HepG2 (cell line): ENCODE data around the gene ZCCHC24. TPM values are rescaled to one million over a fixed set of nuclear protein-coding genes. Genes with fewer than 3 reads are reported as not detected.
A peak's percentile ranks its signal among the peaks of the same experiment; 100 is the strongest.

ENCODE experiments used
- DNMT3B ChIP-seq: conservative IDR thresholded peaks from 2 replicates; pipeline ENCODE4 v1.6.1; 2016; ENCODE audit warnings: missing biosample characterization, control low read depth
- EED ChIP-seq: sonication (generic); formaldehyde crosslinking; IDR thresholded peaks from 2 replicates; pipeline ENCODE4 v1.5.0; 2020; ENCODE audit warnings: mild to moderate bottlenecking, missing genetic modification reagents
- EP300 ChIP-seq, 3 experiments: sonication (generic) in 1 of 3; formaldehyde crosslinking in 1 of 3; IDR thresholded peaks; 2 replicates each; pipeline versions ENCODE4 v1.5.1 to v1.6.1; 2011 to 2020; ENCODE audit warnings: low read depth in 2 of 3, low read length in 2 of 3, borderline replicate concordance in 1 of 3, improper control_type of control experiment in 1 of 3, mild to moderate bottlenecking in 1 of 3, missing genetic modification reagents in 1 of 3, moderate library complexity in 1 of 3
- FOXJ3 ChIP-seq: sonication (generic); formaldehyde crosslinking; IDR thresholded peaks from 2 replicates; pipeline ENCODE4 v1.4.0; 2020; ENCODE audit warnings: missing genetic modification reagents, mild to moderate bottlenecking, borderline replicate concordance
- HES4 ChIP-seq: sonication (generic); formaldehyde crosslinking; IDR thresholded peaks from 2 replicates; pipeline ENCODE4 v1.9.0; 2021; ENCODE audit warnings: mild to moderate bottlenecking, missing genetic modification reagents, borderline replicate concordance
- HNF4A ChIP-seq: sonication (generic); formaldehyde crosslinking; IDR thresholded peaks from 2 replicates; pipeline ENCODE4 v1.4.0; 2020; ENCODE audit warnings: missing genetic modification reagents
- KDM2A ChIP-seq: sonication (generic); formaldehyde crosslinking; IDR thresholded peaks from 2 replicates; pipeline ENCODE4 v1.4.0; 2020; ENCODE audit warnings: low read depth, missing genetic modification reagents, borderline replicate concordance
- MED1 ChIP-seq: sonication (generic); formaldehyde crosslinking; IDR thresholded peaks from 2 replicates; pipeline ENCODE4 v1.4.0; 2020; ENCODE audit warnings: missing genetic modification reagents
- NR3C1 ChIP-seq: sonication (generic); formaldehyde crosslinking; IDR thresholded peaks from 2 replicates; pipeline ENCODE4 v1.4.0; 2020; ENCODE audit warnings: missing genetic modification reagents
- SAP130 ChIP-seq: IDR thresholded peaks from 2 replicates; pipeline ENCODE4 v1.6.1; 2016; ENCODE audit warnings: low read depth
- SMARCE1 ChIP-seq: fragments of 450-650 bp; IDR thresholded peaks from 2 replicates; pipeline ENCODE4 v1.6.1; 2017; ENCODE audit warnings: borderline replicate concordance
- SPEN ChIP-seq: sonication (generic); formaldehyde crosslinking; IDR thresholded peaks from 2 replicates; pipeline ENCODE4 v1.5.1; 2020; ENCODE audit warnings: low read depth, mild to moderate bottlenecking, missing genetic modification reagents
- YEATS4 ChIP-seq: sonication (generic); formaldehyde crosslinking; IDR thresholded peaks from 2 replicates; pipeline ENCODE4 v1.4.0; 2020; ENCODE audit warnings: missing genetic modification reagents, borderline replicate concordance
- ZFAT ChIP-seq: sonication (generic); formaldehyde crosslinking; conservative IDR thresholded peaks from 2 replicates; pipeline ENCODE4 v1.8.1; 2023; ENCODE audit warnings: missing genetic modification reagents, inconsistent platforms
- ZNF232 ChIP-seq: sonication (generic); formaldehyde crosslinking; IDR thresholded peaks from 2 replicates; pipeline ENCODE4 v1.4.0; 2020; ENCODE audit warnings: missing genetic modification reagents, borderline replicate concordance
- ZNF776 ChIP-seq: sonication (generic); formaldehyde crosslinking; IDR thresholded peaks from 2 replicates; pipeline ENCODE4 v1.4.0; 2020; ENCODE audit warnings: mild to moderate bottlenecking, missing genetic modification reagents
- polyA plus RNA-seq, 8 experiments: library from polyadenylated mRNA; depleted of rRNA in 3 of 8; stranded (reverse) in 7 of 8; unstranded in 1 of 8; fragments of >200 nt; fragmentation: Illumina TruSeq in 4 of 8; extraction: Trizol in 4 of 8; gene quantifications; 2 replicates each; pipeline versions ENCODE4 v1.2.1 to v1.2.3, GENCODE V29; 2011 to 2016; ENCODE audit warnings: low read depth in 4 of 8, missing spikeins in 1 of 8, mixed read lengths in 1 of 8; ENCODE audit not compliant: insufficient read depth in 1 of 8
- total RNA-seq, 5 experiments: library from RNA; depleted of rRNA; stranded (reverse); fragments of >200 nt; fragmentation: Illumina TruSeq; extraction: Trizol; gene quantifications; 2 replicates each; pipeline ENCODE4 v1.2.3, GENCODE V29; 2016; ENCODE audit warnings: low read depth in 1 of 5
- TF ChIP-seq, protein P1 (sequence below): sonication (generic); formaldehyde crosslinking; IDR thresholded peaks from 2 replicates; pipeline ENCODE4 v1.5.1; 2020; ENCODE audit warnings: mild to moderate bottlenecking, missing genetic modification reagents, moderate library complexity
- TF ChIP-seq, protein P2 (sequence below): sonication (generic); formaldehyde crosslinking; IDR thresholded peaks from 2 replicates; pipeline ENCODE4 v1.9.0; 2021; ENCODE audit warnings: missing genetic modification reagents, borderline replicate concordance
- TF ChIP-seq, protein P3 (sequence below): sonication (generic); formaldehyde crosslinking; IDR thresholded peaks from 2 replicates; pipeline ENCODE4 v1.5.0; 2020; ENCODE audit warnings: missing genetic modification reagents, mild to moderate bottlenecking, borderline replicate concordance
- TF ChIP-seq, protein P4 (sequence below): sonication (generic); formaldehyde crosslinking; IDR thresholded peaks from 2 replicates; pipeline ENCODE4 v1.4.0; 2020; ENCODE audit warnings: missing genetic modification reagents
- TF ChIP-seq, protein P5 (sequence below): sonication (generic); formaldehyde crosslinking; IDR thresholded peaks from 2 replicates; pipeline ENCODE4 v1.4.0; 2020; ENCODE audit warnings: missing genetic modification reagents

The ZCCHC24 gene
- total and polyA plus RNA-seq, 2 of the 13 experiments (the other 11 are each of a cell fraction or from before 2014, with no cell fraction given): 3.1 to 7.9 TPM

DNA sequence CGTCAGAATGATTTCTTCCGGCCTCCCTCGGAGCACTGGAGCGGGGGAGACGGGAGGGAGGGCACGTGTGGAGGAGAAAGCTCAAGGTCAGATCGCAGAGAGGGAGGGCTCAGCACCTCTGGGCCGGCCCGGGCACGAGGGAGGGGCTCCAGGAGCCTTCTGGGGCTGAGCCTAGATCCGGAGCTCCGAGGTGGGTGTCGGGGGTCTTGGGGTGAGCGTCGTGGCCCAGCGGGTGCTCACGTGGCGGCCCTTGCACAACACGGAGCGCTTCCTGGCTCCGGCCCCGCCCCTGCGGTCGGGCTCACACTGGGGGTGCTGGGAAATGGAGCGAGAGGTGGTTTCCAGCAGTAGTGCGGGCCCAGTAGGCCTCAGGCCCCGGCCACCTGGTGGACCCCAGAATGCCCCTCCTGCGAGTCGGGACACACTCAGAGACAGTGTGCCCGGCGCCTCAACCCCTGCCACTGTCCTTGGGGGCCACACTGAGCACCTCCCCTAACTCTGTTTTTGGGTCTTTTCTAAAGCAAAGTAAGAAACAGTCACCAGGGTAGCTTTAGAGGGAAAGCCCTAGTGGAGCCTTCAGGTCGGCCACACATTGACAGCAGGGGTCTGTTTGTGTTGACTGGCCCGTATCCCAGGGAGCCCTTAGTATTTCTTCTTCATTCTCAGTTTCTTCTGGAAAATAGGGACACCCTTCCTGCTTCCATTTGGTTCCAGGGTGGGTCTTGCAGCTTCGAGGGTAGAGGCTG, 97.4 kb downstream of the ZCCHC24 start (continued):
- TF ChIP-seq EED (peak; percentile 63; the same call in 1 of the 2 replicates), HES4 (CRISPR knock-in tag) (0 out of 2 replicates have a peak, but pooled peaks have one; percentile 21), KDM2A (CRISPR knock-in tag) (peak; percentile 71), MED1 (peak; percentile 70), FOXJ3 (CRISPR knock-in tag) (0 out of 2 replicates have a peak, but pooled peaks have one; percentile 37), YEATS4 (CRISPR knock-in tag) (peak; percentile 82; the same call in 1 of the 2 replicates), DNMT3B (peak; percentile 70; the same call in 1 of the 2 replicates), SAP130 (CRISPR knock-in tag) (peak; percentile 67), ZNF232 (peak; percentile 72; the same call in 1 of the 2 replicates), NR3C1 (CRISPR knock-in tag) (no peak), EP300 (IDR thresholded peaks at IDR 0.05; ENCODE audit: low read depth in 2 of 2, low read length in 2 of 2) (no peak), EP300 (CRISPR knock-in tag; IDR thresholded peaks at IDR 0.05; ENCODE audit: borderline replicate concordance) (peak; percentile 69), ZNF776 (CRISPR knock-in tag) (peak; percentile 53; the same call in 1 of the 2 replicates), HNF4A (CRISPR knock-in tag) (peak; percentile 69), SPEN (CRISPR knock-in tag) (peak; percentile 86), SMARCE1 (no peak), ZFAT (CRISPR knock-in tag) (0 out of 2 replicates have a peak, but pooled peaks have one; percentile 43)
- TF ChIP-seq, protein P1, sequence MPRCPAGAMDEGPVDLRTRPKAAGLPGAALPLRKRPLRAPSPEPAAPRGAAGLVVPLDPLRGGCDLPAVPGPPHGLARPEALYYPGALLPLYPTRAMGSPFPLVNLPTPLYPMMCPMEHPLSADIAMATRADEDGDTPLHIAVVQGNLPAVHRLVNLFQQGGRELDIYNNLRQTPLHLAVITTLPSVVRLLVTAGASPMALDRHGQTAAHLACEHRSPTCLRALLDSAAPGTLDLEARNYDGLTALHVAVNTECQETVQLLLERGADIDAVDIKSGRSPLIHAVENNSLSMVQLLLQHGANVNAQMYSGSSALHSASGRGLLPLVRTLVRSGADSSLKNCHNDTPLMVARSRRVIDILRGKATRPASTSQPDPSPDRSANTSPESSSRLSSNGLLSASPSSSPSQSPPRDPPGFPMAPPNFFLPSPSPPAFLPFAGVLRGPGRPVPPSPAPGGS: peak; percentile 81
- TF ChIP-seq, protein P2, sequence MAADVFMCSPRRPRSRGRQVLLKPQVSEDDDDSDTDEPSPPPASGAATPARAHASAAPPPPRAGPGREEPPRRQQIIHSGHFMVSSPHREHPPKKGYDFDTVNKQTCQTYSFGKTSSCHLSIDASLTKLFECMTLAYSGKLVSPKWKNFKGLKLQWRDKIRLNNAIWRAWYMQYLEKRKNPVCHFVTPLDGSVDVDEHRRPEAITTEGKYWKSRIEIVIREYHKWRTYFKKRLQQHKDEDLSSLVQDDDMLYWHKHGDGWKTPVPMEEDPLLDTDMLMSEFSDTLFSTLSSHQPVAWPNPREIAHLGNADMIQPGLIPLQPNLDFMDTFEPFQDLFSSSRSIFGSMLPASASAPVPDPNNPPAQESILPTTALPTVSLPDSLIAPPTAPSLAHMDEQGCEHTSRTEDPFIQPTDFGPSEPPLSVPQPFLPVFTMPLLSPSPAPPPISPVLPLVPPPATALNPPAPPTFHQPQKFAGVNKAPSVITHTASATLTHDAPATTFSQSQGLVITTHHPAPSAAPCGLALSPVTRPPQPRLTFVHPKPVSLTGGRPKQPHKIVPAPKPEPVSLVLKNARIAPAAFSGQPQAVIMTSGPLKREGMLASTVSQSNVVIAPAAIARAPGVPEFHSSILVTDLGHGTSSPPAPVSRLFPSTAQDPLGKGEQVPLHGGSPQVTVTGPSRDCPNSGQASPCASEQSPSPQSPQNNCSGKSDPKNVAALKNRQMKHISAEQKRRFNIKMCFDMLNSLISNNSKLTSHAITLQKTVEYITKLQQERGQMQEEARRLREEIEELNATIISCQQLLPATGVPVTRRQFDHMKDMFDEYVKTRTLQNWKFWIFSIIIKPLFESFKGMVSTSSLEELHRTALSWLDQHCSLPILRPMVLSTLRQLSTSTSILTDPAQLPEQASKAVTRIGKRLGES (CRISPR knock-in tag): 0 out of 2 replicates have a peak, but pooled peaks have one; percentile 31
- TF ChIP-seq, protein P3, sequence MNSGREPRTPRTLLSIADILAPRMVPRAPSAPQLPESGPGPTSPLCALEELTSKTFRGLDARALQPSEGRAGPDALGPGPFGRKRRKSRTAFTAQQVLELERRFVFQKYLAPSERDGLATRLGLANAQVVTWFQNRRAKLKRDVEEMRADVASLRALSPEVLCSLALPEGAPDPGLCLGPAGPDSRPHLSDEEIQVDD: 0 out of 2 replicates have a peak, but pooled peaks have one; percentile 73
- TF ChIP-seq, protein P4, sequence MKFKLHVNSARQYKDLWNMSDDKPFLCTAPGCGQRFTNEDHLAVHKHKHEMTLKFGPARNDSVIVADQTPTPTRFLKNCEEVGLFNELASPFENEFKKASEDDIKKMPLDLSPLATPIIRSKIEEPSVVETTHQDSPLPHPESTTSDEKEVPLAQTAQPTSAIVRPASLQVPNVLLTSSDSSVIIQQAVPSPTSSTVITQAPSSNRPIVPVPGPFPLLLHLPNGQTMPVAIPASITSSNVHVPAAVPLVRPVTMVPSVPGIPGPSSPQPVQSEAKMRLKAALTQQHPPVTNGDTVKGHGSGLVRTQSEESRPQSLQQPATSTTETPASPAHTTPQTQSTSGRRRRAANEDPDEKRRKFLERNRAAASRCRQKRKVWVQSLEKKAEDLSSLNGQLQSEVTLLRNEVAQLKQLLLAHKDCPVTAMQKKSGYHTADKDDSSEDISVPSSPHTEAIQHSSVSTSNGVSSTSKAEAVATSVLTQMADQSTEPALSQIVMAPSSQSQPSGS (CRISPR knock-in tag): no peak
- TF ChIP-seq, protein P5, sequence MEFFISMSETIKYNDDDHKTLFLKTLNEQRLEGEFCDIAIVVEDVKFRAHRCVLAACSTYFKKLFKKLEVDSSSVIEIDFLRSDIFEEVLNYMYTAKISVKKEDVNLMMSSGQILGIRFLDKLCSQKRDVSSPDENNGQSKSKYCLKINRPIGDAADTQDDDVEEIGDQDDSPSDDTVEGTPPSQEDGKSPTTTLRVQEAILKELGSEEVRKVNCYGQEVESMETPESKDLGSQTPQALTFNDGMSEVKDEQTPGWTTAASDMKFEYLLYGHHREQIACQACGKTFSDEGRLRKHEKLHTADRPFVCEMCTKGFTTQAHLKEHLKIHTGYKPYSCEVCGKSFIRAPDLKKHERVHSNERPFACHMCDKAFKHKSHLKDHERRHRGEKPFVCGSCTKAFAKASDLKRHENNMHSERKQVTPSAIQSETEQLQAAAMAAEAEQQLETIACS: peak; percentile 4
